LoVo (cell line): ENCODE measurements around the gene DDIAS.
"Not testable (repeated sequence)": the region's sequence is repeated elsewhere in the genome, so short reads cannot be mapped to it uniquely, and the experiment has no call there.

Source experiments
- DNase-seq: peaks from one replicate; pipeline ENCODE4 v3.0.0-alpha.2; 2016; ENCODE audit warnings: low spot score

DDIAS gene, protein sequence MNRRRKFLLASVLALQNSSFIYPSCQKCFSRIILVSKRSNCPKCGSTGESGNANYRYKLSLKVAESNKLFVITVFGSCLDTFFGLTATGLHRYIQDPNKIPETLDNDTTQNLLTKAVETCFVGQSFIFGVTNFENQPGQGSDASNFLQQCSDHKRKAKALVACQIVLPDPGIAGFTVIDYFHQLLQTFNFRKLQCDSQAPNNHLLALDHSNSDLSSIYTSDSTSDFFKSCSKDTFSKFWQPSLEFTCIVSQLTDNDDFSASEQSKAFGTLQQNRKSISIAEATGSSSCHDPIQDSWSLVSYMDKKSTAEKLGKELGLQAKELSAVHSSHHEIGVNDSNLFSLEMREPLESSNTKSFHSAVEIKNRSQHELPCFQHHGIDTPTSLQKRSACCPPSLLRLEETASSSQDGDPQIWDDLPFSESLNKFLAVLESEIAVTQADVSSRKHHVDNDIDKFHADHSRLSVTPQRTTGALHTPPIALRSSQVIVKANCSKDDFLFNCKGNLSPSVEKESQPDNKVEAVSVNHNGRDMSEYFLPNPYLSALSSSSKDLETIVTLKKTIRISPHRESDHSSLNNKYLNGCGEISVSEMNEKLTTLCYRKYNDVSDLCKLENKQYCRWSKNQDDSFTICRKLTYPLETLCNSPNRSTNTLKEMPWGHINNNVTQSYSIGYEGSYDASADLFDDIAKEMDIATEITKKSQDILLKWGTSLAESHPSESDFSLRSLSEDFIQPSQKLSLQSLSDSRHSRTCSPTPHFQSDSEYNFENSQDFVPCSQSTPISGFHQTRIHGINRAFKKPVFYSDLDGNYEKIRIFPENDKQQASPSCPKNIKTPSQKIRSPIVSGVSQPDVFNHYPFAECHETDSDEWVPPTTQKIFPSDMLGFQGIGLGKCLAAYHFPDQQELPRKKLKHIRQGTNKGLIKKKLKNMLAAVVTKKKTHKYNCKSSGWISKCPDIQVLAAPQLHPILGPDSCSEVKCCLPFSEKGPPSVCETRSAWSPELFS

DNA sequence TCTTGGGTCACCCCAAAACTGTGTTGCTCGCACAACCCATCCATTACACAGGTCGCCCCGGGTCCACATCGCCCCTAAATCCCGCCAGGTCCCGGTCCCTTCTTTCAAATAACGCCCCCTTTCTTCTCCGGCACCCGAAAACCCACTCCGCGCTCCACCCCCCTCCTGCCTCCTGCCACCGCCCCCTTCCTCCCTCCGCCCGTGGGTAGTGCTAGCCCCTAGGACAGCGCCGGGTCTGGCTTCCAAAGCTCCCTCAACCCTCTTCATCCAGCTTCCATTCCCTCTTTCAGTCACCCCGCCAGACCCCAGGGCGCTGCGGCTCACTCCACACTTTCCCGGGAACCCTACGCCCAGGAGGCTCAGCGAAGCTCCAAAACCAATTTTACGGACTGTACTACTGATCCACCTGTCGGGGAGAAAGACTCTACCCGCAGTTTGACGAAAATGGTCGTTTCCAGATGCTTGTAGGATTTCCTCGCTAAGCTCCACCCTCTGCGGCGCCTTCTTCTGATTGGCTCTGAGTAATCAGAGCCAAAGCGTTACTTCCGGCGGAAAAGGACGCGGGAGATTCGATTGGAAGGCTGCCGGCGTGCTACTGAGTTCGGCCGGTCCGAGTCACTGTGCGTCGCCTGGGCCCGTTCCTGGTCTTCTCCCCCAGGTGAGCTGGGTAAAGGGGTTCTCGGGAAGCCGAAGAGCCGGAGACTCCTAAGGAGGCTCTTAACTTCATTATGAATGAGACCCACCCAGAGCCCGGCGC, at the start of gene DDIAS:
TSS of gene DDIAS (plus strand) at position 572 of the 757 bp plus-strand sequence. CDS start 13,003 bp downstream, outside the sequence.
- peak; percentile 98 for DNase-seq

DNA sequence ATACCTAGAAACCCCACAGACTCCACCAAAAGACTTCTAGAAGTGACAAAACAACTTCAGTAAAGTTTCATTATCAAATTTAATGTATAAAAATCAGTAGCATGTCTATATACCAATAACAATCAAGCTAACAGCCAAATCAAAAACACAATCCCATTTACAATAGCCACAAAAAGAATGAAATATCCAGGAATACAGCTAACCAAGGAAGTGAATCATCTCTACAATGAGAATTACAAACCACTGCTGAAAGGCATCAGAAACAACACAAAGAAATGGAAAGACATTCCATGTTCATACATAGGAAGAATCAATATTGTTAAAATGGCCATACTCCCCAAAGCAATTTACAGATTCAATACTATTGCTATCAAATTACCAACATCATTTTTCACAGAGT, 47.3 kb upstream of the DDIAS start:
- no peak for DNase-seq

DNA sequence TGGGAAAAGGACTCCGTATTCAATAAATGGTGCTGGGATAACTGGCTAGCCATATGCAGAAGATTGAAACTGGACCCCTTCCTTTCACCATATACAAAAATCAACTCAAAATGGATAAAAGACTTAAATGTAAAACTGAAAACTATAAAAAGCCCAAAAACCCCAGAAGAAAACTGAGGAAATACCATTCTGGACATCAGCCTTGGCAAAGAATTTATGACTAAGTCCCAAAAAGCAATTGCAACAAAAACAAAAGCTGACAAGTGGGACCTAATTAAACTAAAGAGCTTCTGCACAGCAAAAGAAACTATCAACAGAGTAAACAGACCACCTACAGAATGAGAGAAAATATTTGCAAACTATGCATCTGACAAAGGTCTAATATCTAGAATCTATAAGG, 46.6 kb upstream of the DDIAS start:
- DNase-seq = not testable (repeated sequence)

DNA sequence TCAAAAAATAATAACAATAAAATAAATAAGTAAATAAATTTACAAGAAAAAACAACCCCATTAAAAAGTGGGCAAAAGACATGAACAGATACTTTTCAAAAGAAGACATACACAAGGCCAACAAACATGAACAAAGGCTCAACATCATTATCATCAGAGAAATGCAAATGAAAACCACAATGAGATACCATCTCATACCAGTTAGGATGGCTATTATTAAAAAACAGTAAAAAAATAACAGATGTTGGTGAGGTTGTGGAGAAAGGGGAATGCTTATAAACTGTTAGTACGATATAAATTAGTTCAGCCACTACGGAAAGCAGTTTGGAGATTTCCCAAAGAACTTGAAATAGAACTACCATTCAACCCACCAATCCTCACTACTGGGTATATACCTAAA, 45.9 kb upstream of the DDIAS start:
- DNase-seq = no peak

DNA sequence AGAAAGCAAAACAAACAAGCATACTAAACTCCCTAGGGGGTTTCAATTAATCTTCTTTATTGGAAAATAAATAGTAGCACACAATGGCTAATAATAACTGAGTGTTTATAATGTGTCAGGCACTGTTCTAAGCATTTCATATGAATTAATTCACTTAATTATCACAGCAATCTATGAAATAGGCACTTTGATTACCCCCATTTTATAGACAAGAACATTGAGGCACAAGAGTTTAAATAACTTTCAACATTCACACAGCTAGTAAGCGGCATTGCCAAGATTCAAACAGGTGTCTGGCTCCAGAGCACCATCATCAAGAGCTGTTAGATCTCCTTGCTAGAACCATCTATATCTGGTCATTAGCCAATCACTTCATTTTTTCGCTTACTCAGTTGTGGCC, 44.4 kb upstream of the DDIAS start:
- no peak for DNase-seq

DNA sequence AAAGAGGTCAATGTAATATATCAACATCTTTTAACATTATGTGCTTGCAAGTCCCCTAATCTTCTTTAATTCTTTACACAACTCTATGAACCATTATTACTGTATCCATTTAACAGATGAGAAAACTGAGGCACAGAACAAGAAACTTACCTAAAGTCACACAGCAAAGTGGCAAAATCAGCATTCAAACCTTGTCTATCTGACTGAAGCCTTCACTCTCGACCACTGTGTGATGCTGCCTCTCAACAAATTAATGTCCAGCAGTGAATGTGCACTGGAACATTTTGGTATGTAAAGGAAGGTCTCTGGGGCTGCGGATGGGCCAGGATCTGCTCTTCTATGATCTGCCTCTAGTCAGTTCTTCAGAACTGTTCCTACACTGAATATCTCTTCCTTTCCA, 43.4 kb upstream of the DDIAS start:
- no peak for DNase-seq

DNA sequence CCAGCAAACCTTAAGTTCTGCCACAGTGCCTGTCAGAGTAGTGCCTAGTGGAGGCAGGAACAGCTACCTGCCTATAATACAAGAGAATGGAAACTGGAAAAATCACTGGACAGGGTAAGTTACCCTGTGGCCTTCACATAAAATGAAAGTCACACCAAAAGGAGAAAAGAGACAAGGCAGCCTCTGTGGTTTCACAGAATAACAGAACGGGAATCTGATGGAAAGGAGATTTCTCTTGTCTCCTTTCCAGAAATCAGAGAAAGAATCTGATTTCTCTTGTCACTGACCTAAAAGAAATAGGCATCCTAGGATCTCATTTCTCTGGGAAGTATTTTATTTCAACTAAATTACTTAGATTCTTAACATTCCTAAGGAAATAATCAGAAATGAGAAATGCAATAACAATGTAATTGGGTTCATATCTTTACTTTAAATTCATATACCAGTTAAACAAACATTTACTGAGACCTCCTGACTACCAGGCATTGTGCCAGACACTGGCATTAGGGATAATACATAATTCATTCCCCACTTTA, 42.9 kb upstream of the DDIAS start:
- no peak for DNase-seq

DNA sequence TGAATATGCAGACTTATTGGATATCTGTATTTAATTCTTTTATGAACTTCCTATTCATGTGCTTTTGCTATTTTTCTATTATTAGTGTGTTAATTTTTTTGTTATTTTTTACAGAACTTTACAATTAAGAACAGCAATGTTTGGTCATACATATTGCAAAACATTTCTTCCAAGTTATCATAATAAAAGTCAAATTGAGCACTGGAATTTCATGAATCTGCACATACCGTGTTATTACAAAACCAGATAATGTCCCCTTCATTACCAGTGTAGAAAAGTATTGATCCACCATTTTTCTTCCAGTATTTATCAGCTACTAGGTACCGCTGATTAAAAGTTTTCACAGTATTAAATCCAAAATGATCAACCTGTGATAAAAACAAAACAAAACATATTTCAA, 41.8 kb upstream of the DDIAS start:
- no peak for DNase-seq

DNA sequence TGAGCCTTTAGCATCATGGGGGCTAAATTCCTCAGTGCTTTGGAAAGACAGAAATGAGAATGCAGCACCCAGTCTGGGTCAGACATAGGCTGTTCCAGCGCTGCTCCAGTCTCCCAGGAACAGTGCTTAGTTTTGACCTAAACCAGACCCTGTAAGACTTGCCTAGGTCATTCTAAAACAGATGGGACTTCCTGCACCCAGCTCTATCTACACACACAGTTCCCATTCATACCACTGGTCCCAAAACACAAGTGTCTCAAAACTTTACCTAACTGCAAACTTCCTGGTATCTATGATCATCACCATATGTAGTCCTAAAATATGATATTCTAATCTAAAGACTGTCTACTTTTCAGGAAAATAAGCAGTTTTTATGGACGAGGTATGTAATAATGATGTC, 39.2 kb upstream of the DDIAS start:
- DNase-seq = no peak

DNA sequence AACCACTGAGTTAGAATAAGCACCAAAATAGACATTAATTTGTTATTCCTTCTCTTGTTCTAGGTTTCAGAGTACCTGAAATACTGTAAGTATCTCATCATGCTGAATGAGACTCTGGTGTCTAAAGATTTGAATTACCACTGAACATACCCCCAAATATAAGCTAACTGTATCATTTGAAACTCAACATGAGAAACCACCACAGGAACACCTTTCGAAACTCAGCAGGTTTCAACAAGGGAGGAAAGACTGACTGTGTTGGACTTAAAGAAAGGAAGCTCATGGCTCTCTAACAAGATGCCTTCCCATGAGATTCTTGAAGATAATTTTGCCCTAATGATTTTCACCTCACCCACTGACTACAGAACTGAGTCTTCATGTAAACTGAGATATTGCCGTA, 38.3 kb upstream of the DDIAS start:
- no peak for DNase-seq

DNA sequence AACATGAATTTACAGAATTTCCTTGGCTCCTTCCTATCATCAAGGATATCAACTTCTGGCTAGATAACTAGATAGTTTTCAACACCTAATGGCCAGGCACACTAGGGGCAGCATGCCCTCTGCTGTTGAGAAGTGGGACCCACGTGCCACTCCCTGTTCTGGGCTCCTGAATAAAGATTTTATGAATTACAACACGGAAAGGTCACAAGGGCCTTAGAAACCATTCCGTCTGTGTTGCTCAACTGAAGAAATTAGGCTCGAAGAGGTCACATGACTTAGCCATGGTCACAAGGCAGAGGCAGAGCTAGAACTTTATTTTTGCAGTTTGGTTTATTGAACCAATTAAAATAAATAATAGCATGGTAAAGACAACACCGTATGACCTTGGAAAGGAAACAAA, 37.3 kb upstream of the DDIAS start:
- DNase-seq = peak; percentile 27

DNA sequence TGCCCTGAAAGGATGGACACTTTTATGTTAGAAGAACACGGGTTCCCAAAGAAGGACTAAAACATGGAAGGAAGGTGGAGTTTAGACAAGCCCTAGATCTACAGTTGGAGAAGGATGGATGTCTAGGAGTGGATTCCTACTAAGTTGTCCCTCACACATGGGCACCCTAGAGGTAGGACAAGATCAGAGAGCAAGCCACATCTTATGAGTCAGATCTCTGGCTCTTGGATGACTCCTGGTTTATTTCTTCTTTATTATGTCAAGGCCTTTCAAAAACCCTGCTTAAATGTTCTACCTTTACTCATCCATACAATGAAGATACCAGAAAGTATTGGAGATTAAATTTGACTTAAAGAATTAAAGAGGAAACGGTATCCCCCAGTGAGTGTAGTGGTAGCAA, 35.7 kb upstream of the DDIAS start:
- DNase-seq = no peak

DNA sequence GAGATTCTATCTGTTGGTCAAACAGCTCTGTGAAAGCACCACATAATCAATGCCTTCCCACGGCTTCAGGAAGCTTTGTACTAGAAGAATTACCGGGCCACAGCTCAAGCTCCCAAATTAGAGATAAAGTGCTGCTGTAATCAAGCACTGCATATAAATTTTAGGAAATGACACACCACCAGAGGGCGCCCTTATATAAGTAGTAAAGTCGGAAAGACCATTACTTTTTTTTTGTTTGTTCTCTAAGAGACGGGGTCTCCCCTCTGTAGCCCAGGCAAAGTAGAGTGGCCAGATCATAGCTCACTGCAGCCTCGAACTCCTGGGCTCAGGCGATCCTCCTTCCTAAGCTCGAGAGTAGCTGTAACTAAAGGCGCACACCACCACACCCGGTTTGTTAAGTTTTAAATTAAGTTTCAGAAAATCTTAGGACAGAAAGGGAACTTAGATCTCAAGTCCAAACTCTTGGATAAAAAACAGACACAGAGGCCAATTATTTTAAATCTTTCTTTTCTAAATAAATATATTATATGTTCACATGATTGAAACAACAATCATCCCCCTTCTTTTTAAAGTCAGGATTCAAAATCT, 33.9 kb upstream of the DDIAS start:
- peak; percentile 75 for DNase-seq

DNA sequence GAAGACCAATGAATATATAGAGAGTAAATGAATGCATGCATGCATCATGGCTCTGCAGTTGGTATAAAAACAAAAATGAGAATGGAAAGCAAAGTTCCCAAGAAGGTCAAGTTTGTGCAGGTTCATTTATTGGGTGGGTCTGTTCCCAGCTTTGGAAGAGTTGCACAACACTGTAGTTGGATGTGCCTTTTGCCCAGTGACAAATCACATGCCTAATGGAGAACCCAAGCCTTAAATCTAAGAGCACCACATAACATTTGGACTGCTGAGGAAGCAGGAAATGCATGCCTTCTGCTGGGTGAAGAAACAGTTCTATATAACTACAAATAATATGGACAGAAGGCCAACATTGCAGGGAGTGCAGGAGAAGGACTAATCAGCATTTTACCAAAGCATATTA, 31.9 kb upstream of the DDIAS start:
- no peak for DNase-seq

DNA sequence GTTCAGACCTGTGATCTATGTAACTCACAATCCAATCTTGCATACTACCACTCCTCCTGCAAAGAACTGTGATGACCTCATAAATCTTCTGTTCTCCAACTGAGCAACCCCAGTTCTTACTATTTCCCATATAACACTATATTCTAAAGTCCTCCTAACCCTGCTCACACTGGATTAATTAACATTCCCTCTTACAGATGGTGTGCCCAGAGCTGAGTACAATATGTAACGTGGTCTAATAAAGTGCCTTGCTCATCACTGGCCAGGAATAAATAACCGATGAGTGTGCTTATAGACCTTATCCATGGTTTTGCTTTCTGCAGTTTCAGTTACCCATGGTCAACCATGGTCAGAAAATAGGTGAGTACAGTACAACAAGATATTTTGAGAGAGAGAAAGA, 29.9 kb upstream of the DDIAS start:
- no peak for DNase-seq

DNA sequence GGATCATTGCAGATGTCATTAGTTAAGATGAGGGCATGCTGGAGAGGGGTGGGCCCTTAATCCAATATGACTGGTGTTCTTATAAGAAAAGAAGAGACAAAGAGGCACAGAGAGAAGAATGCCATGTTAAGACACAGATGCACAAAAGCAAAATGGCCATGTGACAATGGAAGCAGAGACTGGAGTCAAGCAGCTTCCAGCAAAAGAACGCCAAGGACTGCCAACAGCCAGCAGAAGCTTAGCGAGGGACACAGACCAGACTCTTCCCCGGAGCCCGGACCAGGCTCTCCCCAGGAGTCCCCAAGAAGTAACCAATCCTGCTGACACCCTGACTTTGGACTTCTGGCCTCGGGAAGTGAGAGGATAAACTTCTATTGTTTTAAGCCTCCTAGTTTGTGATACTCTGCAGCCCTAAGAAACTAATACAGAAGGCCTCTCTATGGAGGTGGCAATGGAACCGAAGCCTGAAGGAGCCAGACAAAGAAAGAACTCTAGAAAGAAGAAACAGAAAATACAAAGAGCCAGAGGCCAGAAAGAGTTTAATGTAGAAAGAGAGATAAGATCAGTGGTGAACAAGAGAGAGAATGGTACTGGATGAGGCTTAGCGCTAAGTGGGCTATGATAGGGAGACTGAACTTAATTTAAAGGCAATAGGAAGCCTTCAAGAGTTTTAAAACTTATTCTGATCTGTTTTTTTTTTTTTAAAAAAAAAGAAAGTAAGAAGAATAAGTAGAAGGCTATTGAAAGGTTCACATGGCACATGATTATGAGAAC, 29.0 kb upstream of the DDIAS start:
- no peak for DNase-seq

DNA sequence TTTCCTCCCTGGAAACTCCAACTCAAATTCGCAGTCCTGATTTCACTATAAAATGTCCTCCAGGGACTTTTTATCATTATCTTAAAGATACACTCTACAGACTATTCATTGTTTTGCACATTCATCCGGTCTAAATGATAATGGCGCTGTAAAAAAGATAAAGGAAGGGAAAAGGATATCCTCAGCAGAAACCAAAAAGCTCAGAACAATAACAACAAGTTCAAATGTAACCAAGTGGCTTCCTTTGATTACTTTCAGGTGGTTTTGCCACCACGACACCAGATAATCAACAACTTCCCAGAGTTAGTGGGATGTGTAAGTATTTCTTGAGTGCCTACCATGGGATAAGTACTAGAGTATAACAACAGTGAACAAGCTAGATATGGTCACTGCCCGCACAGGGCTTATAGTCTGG, 27.6 kb upstream of the DDIAS start:
- DNase-seq = no peak

DNA sequence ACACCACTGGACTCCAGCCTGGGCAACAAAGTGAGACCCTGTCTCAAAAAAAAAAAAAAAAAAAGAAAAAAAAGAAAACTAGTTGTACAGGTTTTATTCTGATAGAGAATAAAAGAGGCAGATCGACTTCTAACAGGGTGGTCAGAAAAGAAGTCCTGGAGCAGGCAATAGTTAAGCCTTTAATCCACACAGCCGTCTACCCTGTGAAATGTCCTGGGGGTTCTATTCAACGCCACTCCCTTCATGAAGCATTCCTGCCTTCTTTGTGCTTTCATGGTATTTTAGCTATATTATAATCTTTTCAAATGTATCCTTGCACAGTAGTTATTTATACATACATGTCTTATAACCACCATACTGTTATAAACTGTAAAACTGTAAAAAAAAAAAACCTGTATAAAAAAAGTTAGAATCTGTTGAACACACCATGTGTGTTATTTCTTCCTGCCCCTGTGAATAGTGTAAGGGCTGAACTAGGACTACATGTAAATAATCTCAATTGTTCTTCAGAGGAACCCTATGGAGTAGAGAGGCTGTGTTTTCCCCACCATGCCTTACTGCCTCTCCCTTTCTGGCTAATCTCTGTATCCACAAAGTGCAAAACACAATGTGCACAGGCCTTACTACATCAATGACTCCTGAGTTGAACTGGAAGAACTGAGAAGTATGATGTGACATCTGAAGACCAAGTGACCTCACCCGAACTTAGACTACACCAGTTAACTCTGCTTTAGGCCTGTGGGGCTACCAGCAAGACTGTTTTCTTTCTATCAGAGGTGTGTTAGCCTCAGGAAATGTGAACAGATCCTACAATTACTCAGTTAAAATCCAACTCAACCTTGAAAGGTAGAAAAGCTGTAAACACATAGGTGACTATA, 26.7 kb upstream of the DDIAS start:
- no peak for DNase-seq

DNA sequence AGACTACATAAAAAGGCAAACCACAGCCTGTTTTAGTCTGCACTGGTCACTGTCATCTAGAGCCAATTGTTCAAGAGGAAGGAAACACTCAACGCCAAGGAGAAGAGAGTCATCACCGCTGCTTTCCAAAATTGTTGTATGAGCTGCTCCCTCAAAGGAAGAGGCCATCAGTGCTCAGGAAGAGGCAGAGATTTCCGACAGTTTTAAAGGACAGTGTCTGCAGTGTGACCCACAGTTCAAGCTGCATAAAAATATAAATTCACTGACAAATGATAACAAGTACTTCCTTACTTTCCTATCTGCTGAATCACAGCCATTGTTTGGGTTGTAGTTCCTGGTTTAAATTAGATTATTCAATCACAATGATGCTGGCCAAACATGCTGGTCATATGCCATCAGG, 17.7 kb upstream of the DDIAS start:
- DNase-seq = no peak
